Peyer's patch (tissue), 4 donors: ENCODE results near the gene RECK.

ENCODE experiments used
- CTCF ChIP-seq, 6 experiments: fragments of 450-650 bp in 4 of 6; fragments of 200-600 bp in 2 of 6; sonication (generic) in 1 of 6; IDR thresholded peaks; one replicate each; pipeline ENCODE4 v1.5.1; 2017 to 2019; ENCODE audit warnings: antibody characterized with exemption in 6 of 6, mild to moderate bottlenecking in 3 of 6, moderate library complexity in 1 of 6
- POLR2A ChIP-seq, 2 donors: fragments of 450-650 bp; IDR thresholded peaks; one replicate each; pipeline ENCODE4 v1.5.1; 2017; ENCODE audit warnings: antibody characterized with exemption in 2 of 2, mild to moderate bottlenecking in 2 of 2, moderate library complexity in 2 of 2

DNA sequence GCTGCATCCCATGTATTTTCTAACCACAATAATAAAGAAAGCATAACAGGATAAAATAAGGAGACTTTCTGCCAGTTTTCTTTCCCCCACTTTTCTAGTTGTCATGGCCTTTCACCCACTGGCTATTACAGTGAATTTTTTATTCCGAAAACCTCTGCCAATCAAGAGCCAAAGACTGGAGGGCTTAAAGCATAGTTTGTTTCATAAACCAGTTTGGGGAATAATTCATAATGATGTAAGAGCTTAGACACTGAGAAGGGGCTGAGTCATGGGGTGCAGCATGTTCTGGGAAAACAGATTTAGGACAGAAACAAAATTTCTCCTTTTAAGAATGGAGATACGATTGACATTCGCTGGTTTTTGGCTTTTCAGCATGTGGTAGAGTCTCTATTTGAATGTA, 95.4 kb downstream of the RECK start:
- TF ChIP-seq CTCF (IDR thresholded peaks at IDR 0.05) (no peak), POLR2A (IDR thresholded peaks at IDR 0.05) (no peak)
